Fibroblast of skin of scalp (primary cell): Measurements from ENCODE around the gene ULK4.
"Not testable (repeated sequence)": the region's sequence is repeated elsewhere in the genome, so short reads cannot be mapped to it uniquely, and the experiment has no call there.

Source experiments
- DNase-seq: peaks from one replicate; pipeline ENCODE4 v3.0.0-alpha.2; 2013

Gene ULK4

DNA sequence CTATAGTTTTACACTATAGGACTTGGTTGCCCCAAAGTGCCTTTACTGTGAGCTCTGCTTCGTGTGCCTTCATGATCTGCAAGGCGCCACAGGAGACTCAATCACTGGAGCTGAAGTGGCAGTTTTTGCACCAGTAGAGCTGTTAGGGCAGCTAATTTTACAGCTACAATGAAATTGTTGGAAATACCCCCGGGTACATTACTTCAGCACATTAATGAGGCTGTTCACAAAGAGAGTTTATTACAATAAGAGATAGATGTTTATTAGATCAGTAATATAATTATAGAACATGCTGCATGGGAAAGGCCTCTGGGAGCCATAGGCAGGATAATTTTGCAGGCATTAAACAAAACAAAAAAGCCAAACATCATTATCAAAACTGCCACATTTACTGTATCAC lies 531.5 kb downstream of the ULK4 start:
- DNase-seq: no peak

DNA sequence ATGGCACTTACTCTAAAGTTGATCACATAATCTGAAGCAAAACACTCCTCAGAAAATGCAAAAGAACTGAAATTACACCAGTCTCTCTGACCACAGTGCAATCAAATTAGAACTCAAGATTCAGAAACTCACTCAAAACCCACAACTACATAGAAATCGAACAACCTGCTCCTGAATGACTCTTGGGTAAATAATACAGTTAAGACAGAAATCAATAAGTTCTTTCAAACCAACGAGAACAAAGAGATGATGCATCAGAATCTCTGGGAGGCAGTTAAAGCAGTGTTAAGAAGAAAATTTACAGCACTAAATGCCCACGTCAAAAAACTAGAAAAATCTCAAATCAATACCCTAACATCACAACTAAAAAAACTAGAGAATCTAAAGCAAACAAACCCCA lies 535.4 kb downstream of the ULK4 start:
- no peak for DNase-seq

DNA sequence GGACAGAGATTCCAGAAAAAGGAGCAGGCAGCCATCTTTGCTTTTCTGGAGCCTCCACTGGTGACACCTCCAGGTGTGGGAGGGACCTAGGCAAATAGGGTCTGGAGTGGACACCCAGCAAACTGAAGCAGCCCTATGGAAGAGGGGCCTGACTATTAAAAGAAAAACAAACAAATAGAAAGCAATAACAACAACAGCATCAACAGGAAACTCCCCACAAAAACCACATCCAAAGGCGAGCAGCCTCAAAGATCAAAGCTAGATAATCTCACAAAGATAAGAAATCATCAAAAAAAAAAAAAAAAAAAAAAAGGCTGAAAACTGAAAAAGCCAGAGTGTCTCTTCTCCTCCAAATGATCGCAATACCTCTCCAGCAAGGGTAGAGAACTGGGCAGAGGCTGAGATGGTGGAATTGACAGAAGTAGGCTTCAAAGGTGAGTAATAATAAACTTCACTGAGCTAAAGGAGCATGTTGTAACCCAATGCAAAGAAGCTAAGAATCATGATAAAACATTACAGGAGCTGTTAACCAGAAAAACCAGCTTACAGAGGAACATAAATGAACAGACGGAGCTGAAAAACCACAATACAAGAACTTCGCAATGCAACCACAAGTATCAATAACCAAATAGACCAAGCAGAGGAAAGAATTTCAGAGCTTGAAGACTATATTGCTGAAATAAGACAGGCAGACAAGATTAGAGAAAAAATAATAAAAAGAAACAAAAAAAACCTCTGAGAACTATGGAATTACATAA lies 537.2 kb downstream of the ULK4 start:
- no peak for DNase-seq

DNA sequence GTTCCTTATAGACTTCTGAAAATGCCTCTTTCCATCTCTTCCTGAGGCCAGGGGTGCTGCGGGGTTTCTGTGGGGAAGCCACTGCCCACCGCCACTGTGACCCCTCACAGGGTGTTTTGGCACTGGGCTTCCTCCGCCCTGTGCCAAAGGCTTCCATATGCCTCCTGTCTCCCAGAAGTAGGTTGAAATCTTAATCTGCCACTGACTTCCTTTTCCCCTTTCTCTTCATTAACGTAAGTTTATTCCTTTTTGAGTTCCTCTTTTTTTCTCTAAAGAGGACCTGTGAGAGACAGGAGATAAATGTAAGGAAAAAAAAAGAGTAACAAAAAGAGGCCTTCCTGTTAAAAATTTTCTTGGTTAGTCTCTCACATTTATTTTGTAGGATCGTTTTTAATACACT lies 542.1 kb downstream of the ULK4 start:
- DNase-seq: no peak

DNA sequence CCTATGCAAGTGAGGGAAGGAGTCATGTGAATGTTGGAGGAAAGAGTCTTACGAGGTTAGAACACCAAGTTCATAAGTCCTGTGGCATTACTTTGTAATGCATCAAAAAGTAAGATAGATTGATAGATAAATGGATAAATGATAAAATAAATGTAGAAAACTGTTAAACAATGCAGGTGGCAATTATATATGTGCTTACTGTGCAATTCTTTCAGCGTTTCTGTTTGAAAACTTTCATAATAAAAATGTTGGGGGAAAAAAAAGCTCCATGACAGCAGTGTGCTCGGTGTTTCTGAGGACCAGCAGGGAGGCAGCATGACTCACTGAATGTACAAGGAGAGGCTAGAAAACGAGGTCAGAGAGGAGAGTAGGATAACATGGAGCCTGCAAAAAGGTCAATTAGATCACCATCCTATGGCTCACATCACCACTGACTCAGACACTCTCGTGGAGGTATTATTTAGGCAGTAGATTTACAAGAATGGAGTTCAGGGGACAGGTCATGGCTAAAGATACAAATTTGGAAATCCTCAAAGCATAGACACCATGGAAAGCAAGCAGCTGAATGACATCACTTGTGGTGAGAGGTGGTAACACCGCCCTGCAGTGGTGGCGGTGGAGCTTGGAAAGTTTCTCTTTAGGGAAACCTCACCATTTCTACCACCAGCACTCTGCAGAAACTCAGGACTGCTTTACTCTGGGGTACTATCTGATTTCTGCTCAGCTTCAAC lies 542.8 kb downstream of the ULK4 start:
- peak; percentile 60 for DNase-seq

DNA sequence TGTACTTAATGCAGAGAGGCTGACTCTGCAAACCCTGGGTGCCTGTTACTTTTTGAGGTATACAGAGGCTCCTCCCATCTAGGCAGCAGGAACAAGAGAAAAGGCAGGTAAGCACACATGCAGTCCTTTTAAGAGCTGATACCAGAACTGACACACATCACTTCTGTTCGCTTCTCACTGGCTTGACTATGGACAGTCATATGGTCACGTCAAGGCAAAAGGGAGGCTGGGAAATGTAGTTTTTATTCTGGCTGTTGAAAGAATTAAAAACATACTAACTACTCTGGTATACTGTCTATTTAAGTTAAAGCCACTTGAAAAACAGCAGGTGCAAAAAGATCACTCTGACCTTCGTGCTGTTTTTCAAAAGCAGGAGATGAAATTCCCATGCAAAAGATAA lies 544.3 kb downstream of the ULK4 start:
- no peak for DNase-seq

DNA sequence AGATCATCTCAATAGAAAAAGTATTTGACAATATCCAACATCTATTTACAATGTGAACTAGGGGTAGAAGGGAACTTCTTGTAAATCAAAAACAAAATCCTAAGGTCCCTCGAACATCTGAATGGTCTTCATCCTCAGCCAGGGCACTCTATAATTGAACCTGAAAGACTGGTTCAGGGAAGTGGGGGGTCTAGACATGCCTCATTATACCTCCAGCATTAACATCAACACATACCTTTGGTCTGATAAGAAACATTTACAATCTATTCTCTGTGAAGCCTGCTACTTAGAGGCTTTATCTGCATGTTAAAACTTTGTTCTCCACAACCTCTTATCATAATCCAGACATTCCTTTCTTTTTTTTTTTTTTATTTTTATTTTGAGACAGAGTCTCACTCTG lies 550.8 kb downstream of the ULK4 start:
- no peak for DNase-seq

DNA sequence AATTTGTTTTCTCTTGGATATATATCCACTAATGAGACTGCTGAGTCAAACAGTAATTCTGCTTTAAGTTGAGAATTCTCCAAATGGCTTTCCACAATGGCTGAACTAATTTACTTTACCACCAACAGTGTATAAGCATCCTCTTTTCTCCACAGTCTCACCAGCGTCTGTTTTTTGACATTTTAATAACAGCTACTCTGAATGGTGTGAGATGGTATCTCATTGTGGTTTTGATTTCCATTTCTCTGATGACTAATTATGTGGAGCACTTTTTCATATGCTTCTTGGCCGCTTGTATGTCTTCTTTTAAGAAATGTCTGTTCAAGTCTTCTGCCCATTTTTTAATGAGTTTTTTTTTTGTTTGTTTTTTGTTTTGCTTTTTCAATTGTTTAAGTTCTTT lies 556.4 kb downstream of the ULK4 start:
- DNase-seq: peak; percentile 65

DNA sequence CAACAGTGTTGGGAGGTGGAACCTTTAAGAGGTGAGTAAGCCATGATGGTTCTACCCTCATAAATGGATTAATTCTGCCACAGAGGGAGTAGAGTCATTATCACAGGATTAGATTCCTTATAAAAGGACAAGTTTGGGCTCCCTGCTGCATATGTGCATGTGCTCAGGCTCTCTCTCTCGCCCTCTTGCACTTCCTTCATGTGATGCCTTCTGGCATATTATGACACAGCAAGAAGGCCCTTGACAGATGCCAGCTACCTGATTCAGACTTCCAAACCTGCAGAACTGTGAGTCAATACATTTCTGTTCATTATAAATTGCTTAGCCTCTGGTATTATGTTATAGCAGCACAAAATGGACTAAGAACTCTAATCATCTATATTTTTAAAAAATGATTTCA lies 557.3 kb downstream of the ULK4 start:
- no peak for DNase-seq

DNA sequence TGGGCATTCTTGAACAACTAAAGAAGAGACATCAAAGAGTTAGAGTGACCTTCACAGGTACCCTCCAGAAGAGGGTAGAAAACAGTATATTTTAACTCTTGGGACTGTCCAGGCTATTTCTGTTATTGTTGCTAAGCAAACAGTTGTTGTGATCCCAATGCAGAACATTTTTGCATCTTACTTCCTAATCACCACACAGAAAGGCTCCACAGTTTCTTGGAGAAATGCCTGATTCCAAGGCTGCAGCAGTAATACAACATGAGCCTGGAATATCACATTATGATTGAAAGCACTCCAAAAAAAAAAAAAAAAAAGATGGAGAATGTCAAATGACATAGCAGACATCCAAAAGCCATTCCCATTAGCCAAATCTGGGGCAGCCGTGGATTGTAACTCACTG lies 567.0 kb downstream of the ULK4 start:
- DNase-seq: no peak

DNA sequence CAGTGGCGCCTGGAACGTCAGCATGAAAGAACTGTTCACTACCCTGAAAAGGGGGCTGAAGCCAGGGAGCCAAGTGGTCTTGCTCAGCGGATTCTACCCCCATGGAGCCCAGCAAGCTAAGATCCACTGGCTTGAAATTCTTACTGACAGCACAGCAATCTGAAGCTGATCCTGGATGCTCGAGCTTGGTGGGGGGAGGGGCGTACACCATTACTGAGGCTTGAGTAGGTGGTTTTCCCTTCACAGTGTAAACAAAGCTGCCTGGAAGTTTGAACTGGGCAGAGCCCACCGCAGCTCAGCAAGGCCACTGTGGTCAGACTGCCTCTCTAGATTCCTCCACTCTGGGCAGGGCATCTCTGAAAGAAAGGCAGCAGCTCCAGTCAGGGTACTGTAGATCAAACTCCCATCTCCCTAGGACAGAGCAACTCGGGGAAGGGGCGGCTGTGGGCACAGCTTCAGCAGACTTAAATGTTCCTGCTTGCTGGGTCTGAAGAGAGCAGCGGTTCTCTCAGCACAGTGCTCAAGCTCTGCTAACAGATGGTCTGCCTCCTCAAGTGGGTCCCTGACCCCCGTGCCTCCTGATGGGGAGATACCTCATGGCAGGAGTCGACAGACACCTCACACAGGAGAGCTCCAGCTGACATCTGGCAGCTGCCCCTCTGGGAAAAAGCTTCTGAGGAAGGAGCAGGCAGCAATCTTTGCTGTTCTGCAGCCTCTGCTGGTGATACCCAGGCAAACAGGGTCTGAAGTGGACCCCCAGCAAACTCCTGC lies 591.0 kb downstream of the ULK4 start:
- DNase-seq: not testable (repeated sequence)

DNA sequence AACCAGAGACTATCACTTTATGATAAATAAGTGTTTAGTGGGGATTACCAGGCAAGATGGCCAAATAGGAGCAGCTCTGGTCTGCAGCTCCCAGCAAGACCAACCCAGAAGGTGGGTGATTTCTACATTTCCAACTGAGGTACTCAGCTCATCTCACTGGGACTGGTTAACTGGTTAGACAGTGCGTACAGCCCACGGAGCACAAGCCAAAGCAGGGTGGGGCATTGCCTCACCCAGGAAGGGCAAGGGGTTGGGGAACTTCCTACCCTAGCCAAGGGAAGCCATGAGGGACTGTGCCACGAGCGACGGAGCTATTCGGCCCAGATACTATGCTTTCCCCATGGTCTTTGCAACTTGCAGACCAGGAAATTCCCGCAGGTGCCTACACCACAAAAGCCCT lies 591.6 kb downstream of the ULK4 start:
- DNase-seq: no peak

DNA sequence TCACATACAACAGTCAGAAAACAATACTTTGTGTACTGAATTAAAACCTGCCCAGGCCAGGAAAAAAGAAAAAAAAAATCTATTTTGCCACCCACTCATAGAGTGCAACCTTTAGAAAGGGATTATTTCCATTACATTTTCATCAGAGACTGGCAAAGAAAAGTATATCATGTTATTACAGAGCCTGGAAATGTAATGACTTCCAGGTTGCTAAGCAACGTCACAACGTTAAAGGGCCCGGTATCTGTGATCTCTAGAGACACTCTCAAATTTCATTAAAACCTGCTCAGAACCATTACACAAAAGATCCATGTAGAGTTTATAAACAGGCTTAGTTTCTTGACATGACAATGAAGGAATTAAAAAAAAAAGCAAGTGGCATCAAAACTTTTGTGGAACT lies 592.1 kb downstream of the ULK4 start:
- DNase-seq: peak; percentile 11

DNA sequence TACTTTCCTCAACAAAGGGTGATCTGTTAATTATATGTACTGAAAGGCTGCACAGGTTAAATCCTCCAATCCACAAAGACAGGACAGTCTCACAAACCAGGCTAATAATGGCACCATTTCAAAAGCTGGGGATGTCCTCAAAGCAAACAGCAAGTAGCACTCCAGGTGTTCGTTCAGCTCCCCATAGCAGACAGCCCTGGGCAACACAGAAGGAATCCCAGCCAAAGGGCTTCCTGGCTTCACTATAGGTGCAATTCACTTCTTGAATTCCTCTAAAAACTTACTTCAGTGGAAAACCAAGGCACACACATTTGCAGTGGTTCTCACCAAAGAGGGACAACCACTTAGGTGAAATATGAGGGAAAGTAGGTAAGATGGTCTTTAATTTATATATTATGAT lies 595.9 kb downstream of the ULK4 start:
- DNase-seq: no peak

DNA sequence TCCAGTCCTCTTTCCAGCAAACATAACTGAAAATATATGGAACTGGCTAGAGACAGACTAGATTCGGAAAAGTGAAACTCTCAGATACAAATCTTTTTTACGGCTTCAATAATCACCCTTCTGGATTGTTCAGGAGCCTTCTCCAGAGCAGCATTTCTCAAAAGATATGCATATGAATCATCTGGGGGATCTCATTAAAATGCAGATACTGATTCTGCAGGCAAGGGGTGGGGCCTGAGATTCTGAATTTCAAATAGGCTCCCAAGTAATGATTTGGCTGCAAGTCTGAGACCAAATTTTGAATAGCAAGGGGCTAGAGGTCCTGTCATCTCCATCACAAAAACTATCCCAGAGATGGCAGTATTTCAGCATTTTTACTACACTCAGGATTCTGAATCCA lies 597.2 kb downstream of the ULK4 start:
- peak; percentile 14 for DNase-seq

DNA sequence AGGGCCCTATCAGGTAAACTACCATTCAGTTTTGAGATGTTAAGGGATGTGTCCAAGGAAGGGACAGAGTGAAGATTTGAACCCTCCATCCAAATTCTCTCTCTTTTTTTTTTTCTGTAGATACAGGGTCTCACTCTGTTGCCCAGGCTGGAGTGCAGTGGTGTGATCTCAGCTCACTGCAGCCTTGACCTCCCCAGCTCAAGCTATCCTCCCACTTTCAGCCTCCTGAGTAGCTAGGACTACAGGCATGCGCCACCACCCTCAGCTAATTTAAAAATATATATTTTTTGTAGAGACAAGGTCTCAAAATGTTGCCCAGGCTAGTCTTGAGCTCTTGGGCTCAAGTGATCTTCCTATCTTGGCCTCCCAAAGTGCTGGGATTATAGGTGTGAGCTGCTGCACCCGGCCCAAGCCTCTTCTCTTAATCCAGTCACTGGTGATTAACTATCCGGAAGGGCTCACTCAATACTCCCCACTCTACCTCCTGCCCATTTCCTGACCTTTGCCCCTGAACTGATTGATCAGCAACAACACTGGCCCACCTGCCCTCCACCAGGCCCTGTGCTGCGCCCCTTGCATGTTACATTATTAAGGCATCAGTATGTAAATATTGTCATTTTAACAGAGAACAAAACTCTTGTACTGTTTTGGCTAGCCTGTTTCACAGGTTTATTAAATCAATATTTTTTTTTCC lies 597.9 kb downstream of the ULK4 start:
- DNase-seq: no peak

DNA sequence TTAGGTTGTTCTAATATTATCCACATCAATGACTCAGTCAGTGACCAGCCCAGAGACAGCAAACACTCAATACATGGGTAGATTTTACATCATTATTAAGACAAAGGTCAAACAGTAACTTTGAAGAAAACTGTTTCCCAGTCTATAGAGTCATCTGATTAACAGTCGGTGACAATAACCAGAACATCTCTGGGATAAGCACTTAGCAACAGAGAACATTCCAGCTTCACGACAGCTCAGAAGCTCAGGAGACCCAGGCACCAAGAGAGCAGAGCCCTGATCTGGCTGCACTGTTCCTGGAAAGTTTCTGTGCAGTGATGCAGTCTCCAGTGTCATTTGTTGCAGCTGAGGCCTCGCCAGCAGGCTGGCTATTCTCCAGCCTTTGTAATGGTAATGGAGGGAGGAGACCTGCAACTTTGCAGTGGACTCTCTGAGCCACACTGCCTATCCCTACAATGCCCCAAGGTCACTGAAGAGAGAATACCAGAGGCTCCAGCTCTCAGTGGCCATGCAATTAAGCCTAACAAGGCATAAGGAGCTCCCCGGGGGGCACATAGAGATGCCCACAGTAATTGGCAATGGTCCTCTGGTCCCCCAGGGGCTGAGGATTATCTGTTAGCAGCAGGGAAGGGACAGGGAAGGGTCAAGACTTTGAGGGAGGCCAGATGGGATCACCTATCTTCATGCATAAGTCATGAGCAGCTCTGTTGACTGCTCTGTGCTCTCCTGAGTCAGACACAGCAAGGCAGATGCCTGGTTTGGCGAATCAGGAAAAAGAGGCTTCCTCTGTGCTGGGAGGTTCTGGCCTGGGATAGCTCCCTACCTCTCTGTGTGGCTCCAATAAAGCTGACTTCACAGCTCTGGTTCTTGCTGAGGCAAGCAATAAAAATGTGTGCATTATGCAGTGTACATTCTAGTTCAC lies 599.0 kb downstream of the ULK4 start:
- DNase-seq: no peak

DNA sequence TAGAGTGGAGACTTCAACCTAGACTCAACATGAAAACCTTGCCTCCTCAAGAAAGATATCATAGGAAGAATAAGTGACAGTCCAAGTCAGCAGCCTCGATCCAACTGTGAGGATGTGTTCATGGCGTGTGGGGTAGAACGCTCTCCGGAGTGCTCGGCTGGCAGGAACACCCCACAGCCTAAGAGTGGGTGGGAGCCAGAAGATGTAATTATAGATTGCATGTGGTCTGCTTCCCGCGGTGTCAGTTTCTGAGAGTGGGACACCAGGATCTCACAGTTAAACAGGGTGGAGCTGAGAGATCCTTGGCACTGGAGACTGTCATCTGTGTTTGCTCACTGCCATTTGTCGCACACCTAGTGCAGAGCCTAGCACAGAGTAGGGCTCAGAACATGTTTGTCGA lies 604.6 kb downstream of the ULK4 start:
- no peak for DNase-seq

DNA sequence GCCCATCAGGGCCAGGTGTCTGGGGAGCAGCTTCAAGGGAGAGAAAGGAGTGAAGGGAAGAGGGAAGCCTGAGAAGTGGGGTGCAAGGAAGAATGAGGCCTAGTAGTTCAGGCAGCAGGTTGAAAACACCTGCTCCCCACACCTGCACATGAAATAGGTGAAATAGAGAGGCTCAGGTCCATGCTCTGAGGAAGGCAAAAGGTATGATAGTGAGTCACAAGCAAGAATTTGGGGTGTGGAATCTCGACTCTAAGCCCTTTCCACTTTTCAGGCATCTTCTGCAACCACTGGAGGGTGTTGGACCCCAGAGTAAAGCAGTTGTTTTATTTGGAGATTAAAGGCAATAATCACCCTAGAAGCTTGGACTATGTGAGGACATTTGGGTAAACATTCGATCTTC lies 605.1 kb downstream of the ULK4 start:
- no peak for DNase-seq

DNA sequence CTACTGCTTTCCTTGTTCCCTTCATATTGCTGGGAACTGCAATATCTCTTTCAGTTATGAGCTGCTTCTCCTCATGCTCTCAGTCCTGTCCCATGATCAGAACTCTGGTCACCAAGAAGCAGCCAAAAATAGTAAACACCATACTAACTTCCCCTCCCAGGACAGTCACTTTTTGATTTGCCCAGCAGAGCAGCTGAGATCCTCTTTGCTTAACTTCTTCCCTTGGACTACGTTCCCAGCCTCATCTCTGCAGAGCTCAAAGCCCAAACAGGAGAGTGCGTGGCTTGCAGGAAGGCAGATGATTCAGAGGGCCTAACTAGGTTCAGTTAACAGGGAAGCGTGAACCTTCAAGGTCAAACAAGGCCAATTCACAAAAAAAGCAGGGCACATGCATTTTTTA lies 609.4 kb downstream of the ULK4 start:
- DNase-seq: no peak

DNA sequence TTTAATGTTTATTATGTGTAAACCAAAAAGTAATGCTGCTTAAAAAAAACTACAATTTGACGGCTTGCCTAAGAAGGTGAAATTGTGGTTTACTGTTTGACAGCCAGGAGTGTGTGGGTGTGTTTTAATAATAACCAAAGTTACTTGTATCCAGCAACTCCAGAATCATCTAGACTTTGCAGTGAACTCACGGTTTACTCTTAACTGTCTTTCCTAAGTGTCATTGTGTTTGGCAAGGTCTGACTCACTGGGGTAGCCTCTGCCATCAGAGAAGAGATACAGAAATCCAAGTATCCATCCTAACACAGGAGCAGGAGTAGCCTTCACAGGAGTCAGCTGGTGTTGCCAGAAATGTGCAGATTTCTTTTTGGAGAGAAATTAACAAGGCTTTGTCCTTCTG lies 611.5 kb downstream of the ULK4 start:
- DNase-seq: no peak

DNA sequence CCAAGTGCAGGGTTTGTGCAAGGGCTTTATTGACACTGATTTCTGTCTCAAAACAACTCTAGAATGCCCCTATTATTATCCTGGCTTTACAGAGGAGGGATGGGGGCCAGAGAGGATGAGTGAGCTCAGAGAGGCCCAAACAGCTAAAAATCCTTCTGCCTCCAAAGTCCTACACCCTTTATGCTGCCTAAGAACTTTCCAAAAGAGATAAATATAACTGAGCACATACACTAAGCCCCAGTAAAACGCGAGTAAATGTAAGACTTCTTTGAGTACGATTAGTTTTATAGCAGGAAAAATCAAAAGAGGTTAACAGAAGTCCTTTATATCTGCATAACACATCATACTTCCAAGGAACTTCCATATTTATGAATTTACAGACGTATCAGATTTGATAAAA lies 613.5 kb downstream of the ULK4 start:
- no peak for DNase-seq
